Small intestine (tissue), 4 donors: ENCODE data around the gene PRSS8. TPM values are rescaled to one million over a fixed set of nuclear protein-coding genes. Genes with fewer than 3 reads are reported as not detected.

Experiments used
- polyA plus RNA-seq, 4 donors: library from polyadenylated mRNA; stranded (reverse) in 3 of 4; unstranded in 1 of 4; fragments of 200-250 nt in 3 of 4; fragments of 120-200 nt in 1 of 4; gene quantifications; one replicate each; pipeline versions ENCODE4 v1.2.1 to v1.2.3, GENCODE V29; 2013
- donor health status: healthy with polysubstance abuse.
- donor health status: Bipolar disorder and iron deficiency.
- donor health status: healthy.

The PRSS8 gene
- polyA plus RNA-seq, 4 donors = 220 to 393 (median 292) TPM

Other genes with a start within 250 kb of the PRSS8 start
- gene BCL7C, start 241.7 kb downstream of the PRSS8 start, polyA plus RNA-seq = 10 to 100 TPM; 23.7 to 33.2 (median 30.5) TPM
- gene CTF1, start 239.1 kb downstream of the PRSS8 start, polyA plus RNA-seq = 1 to 10 TPM in 2 of 4 donors, not detected in 2; 1.1 to 3.0 TPM
- 10 to 100 TPM in 2 of 4 donors, 1 to 10 TPM in 2; 8.7 to 26.3 (median 13.4) TPM for gene FBXL19, start 212.2 kb downstream of the PRSS8 start, polyA plus RNA-seq
- gene ORAI3, start 186.7 kb downstream of the PRSS8 start, polyA plus RNA-seq = 10 to 100 TPM in 2 of 4 donors, 1 to 10 TPM in 2; 6.2 to 38.1 (median 8.6) TPM
- gene SETD1A, start 178.0 kb downstream of the PRSS8 start, polyA plus RNA-seq = 10 to 100 TPM in 2 of 4 donors, 1 to 10 TPM in 2; 6.9 to 11.4 (median 9.0) TPM
- 10 to 100 TPM; 15.9 to 48.9 (median 23.2) TPM for gene HSD3B7, start 150.5 kb downstream of the PRSS8 start, polyA plus RNA-seq
- 1 to 10 TPM in 1 of 4 donors, under 1 TPM in 1, not detected in 2; 0.64 to 1.5 TPM for gene STX1B, start 125.1 kb downstream of the PRSS8 start, polyA plus RNA-seq
- 100 to 1,000 TPM in 2 of 4 donors, 10 to 100 TPM in 2; 64.6 to 115 (median 91.5) TPM for gene STX4, start 102.2 kb downstream of the PRSS8 start, polyA plus RNA-seq
- gene ZNF668, start 61.5 kb downstream of the PRSS8 start, polyA plus RNA-seq = 10 to 100 TPM in 2 of 4 donors, 1 to 10 TPM in 2; 5.4 to 12.2 (median 10.1) TPM
- 10 to 100 TPM in 2 of 4 donors, 1 to 10 TPM in 2; 3.0 to 14.0 (median 7.3) TPM for gene ZNF646, start 61.3 kb downstream of the PRSS8 start, polyA plus RNA-seq
- 1 to 10 TPM; 1.2 to 4.7 (median 1.7) TPM for gene PRSS53, start 46.8 kb downstream of the PRSS8 start, polyA plus RNA-seq
- gene VKORC1, start 40.9 kb downstream of the PRSS8 start, polyA plus RNA-seq = 10 to 100 TPM; 54.4 to 87.8 (median 80.6) TPM
- gene BCKDK, start 27.3 kb downstream of the PRSS8 start, polyA plus RNA-seq = 10 to 100 TPM; 23.8 to 30.5 (median 27.6) TPM
- gene KAT8, start 18.1 kb downstream of the PRSS8 start, polyA plus RNA-seq = 10 to 100 TPM; 43.7 to 57.1 (median 44.0) TPM
- 10 to 100 TPM in 2 of 4 donors, 1 to 10 TPM in 2; 2.5 to 19.2 (median 8.1) TPM for gene PRSS36, start 14.3 kb upstream of the PRSS8 start, polyA plus RNA-seq
- 100 to 1,000 TPM; 147 to 415 (median 209) TPM for gene FUS, start 44.4 kb upstream of the PRSS8 start, polyA plus RNA-seq
- 100 to 1,000 TPM in 3 of 4 donors, 10 to 100 TPM in 1; 47.1 to 247 (median 170) TPM for gene PYCARD, start 67.0 kb upstream of the PRSS8 start, polyA plus RNA-seq
- gene TRIM72, start 78.4 kb upstream of the PRSS8 start, polyA plus RNA-seq = under 1 TPM; under 0.01 to 0.32 (median 0.13) TPM
- under 1 TPM in 1 of 4 donors, not detected in 3; 0.32 TPM for gene PYDC1, start 81.4 kb upstream of the PRSS8 start, polyA plus RNA-seq
- gene ITGAM, start 124.2 kb upstream of the PRSS8 start, polyA plus RNA-seq = 1 to 10 TPM in 2 of 4 donors, under 1 TPM in 2; 0.22 to 4.3 (median 0.92) TPM
- gene ITGAX, start 219.4 kb upstream of the PRSS8 start, polyA plus RNA-seq = 1 to 10 TPM in 2 of 4 donors, under 1 TPM in 2; 0.22 to 2.5 (median 1.1) TPM